Ovary (tissue), 3 donors: Measurements from ENCODE around the gene ATP9A.

ENCODE experiments used
- EP300 ChIP-seq: sonication (generic); formaldehyde crosslinking; IDR thresholded peaks from one replicate; pipeline ENCODE4 v1.6.1; 2017; ENCODE audit warnings: antibody characterized with exemption
- TF ChIP-seq, protein P1 (sequence below), 3 donors: fragments of 450-650 bp in 2 of 3; fragments of 200-600 bp in 1 of 3; IDR thresholded peaks; one replicate each; pipeline versions ENCODE4 v1.5.1 to v1.8.0; 2016 to 2022; ENCODE audit warnings: antibody characterized with exemption in 3 of 3, mild to moderate bottlenecking in 1 of 3
- donor health status: DM: no; HTN: no; CAD: no.

DNA sequence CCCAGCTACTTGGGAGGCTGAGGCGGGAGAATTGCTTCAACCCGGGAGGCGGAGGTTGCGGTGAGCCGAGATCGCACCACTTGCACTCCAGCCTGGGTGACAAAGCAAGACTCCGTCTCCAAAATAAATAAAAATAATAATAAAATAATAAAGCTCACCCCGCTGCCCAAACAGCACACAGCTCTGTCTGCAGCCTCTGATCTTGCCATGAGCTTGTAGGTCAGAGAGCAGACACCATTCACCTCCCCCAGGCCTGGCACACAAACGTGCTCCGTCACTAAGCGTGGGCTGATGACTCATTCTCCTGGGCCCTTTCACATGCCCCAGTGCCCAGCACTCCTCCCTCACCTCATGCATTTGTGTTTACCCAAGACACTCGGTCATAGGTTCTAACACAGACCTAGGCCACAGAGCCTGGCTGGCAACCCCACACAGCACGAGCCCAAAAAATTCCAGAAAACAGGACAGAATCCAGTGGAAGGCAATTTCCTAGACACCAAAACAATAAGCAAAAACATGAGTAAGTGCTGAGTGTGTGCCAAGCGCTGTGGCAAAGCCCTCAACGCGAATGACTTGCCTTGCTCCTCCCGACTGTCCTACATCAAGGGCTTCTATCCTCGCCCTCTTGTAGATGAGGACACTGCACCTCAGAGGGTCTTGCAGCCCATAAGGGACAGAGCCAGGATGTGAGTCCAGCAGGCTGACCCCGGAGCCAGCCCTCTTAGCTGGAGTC, 18.0 kb downstream of the ATP9A start:
- TF ChIP-seq, protein P1, sequence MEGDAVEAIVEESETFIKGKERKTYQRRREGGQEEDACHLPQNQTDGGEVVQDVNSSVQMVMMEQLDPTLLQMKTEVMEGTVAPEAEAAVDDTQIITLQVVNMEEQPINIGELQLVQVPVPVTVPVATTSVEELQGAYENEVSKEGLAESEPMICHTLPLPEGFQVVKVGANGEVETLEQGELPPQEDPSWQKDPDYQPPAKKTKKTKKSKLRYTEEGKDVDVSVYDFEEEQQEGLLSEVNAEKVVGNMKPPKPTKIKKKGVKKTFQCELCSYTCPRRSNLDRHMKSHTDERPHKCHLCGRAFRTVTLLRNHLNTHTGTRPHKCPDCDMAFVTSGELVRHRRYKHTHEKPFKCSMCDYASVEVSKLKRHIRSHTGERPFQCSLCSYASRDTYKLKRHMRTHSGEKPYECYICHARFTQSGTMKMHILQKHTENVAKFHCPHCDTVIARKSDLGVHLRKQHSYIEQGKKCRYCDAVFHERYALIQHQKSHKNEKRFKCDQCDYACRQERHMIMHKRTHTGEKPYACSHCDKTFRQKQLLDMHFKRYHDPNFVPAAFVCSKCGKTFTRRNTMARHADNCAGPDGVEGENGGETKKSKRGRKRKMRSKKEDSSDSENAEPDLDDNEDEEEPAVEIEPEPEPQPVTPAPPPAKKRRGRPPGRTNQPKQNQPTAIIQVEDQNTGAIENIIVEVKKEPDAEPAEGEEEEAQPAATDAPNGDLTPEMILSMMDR (IDR thresholded peaks at IDR 0.05), result no peak
- TF ChIP-seq EP300, result no peak
